Osteoblast (primary cell): ENCODE data around the gene ERBB4. TPM values are rescaled to one million over a fixed set of nuclear protein-coding genes. Genes with fewer than 3 reads are reported as not detected.

Experiments used
- DNase-seq: peaks from one replicate; pipeline ENCODE4 v3.0.0; 2011; ENCODE audit warnings: low spot score, mixed read lengths; ENCODE audit not compliant: insufficient read length; ENCODE audit errors: missing footprints
- H2AFZ ChIP-seq: 2 replicates; pipeline ENCODE4 v1.6.0; 2011; ENCODE audit warnings: mild to moderate bottlenecking, low read length
- H3K27ac ChIP-seq: 2 replicates; pipeline ENCODE4 v1.5.1; 2011; ENCODE audit warnings: mild to moderate bottlenecking, low read depth, low read length, moderate library complexity
- H3K27me3 ChIP-seq: 2 replicates; pipeline ENCODE4 v1.6.0; 2012; ENCODE audit warnings: mild to moderate bottlenecking, control low read depth, inconsistent platforms, low read length, moderate library complexity; ENCODE audit not compliant: insufficient read depth
- H3K36me3 ChIP-seq: 2 replicates; pipeline ENCODE4 v1.5.1; 2011; ENCODE audit warnings: mild to moderate bottlenecking, low read length, control low read depth, moderate library complexity; ENCODE audit not compliant: insufficient read depth
- H3K4me1 ChIP-seq: 2 replicates; pipeline ENCODE4 v1.5.1; 2011; ENCODE audit warnings: mild to moderate bottlenecking, low read length, control low read depth, moderate library complexity; ENCODE audit not compliant: insufficient read depth
- H3K4me2 ChIP-seq: 2 replicates; pipeline ENCODE4 v1.6.0; 2011; ENCODE audit warnings: mild to moderate bottlenecking, low read length; ENCODE audit not compliant: insufficient read depth
- H3K4me3 ChIP-seq: fragments of 200-600 bp; sonication (generic); 3 replicates; pipeline ENCODE4 v1.5.1; 2012; ENCODE audit warnings: mild to moderate bottlenecking, low read length, inconsistent platforms; ENCODE audit not compliant: insufficient read depth
- H3K79me2 ChIP-seq: 2 replicates; pipeline ENCODE4 v1.6.0; 2012; ENCODE audit warnings: mild to moderate bottlenecking, low read length, control low read depth, inconsistent platforms; ENCODE audit not compliant: insufficient read depth
- H3K9me3 ChIP-seq: 2 replicates; pipeline ENCODE4 v1.5.1; 2011; ENCODE audit warnings: low read depth, low read length, control low read depth
- H4K20me1 ChIP-seq: 2 replicates; pipeline ENCODE4 v1.6.0; 2012; ENCODE audit warnings: mild to moderate bottlenecking, low read length, control low read depth; ENCODE audit not compliant: insufficient read depth
- total RNA-seq: library from RNA; depleted of rRNA; stranded (reverse); fragments of >200 nt; gene quantifications from 2 replicates; pipeline ENCODE4 v1.2.3, GENCODE V29; 2012
- TF ChIP-seq, protein P1 (sequence below): IDR thresholded peaks from 2 replicates; pipeline ENCODE4 v1.5.1; 2011; ENCODE audit warnings: mild to moderate bottlenecking, low read depth, low read length, moderate library complexity; ENCODE audit errors: extremely low read depth

ERBB4 gene
- total RNA-seq, 1 donor, result under 0.01 TPM

- Histone ChIP-seq H3K9me3 (no peaks in the 10 kb centered on the region), H3K79me2 (no peaks in the 10 kb centered on the region), H3K4me2 (no peak overlapping the region), H3K27me3 (no peaks in the 10 kb centered on the region), H3K4me3 (no peak overlapping the region), H2AFZ (no peak overlapping the region), H3K27ac (no peak overlapping the region), H4K20me1 (no peaks in the 10 kb centered on the region), H3K36me3 (no peaks in the 10 kb centered on the region), H3K4me1 (no peaks in the 10 kb centered on the region)
- TF ChIP-seq, protein P1, sequence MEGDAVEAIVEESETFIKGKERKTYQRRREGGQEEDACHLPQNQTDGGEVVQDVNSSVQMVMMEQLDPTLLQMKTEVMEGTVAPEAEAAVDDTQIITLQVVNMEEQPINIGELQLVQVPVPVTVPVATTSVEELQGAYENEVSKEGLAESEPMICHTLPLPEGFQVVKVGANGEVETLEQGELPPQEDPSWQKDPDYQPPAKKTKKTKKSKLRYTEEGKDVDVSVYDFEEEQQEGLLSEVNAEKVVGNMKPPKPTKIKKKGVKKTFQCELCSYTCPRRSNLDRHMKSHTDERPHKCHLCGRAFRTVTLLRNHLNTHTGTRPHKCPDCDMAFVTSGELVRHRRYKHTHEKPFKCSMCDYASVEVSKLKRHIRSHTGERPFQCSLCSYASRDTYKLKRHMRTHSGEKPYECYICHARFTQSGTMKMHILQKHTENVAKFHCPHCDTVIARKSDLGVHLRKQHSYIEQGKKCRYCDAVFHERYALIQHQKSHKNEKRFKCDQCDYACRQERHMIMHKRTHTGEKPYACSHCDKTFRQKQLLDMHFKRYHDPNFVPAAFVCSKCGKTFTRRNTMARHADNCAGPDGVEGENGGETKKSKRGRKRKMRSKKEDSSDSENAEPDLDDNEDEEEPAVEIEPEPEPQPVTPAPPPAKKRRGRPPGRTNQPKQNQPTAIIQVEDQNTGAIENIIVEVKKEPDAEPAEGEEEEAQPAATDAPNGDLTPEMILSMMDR, result no peak
- DNase-seq, result no peak
Measured at GRCh38 chr2:211766689-211767088, 771.9 kb downstream of the ERBB4 start.

GRCh38 chr2:211762479-211762878, 776.1 kb downstream of the ERBB4 start:
- Histone ChIP-seq H2AFZ (no peak overlapping the region), H3K79me2 (no peaks in the 10 kb centered on the region), H4K20me1 (no peaks in the 10 kb centered on the region), H3K4me2 (no peak overlapping the region), H3K27me3 (no peaks in the 10 kb centered on the region), H3K9me3 (no peaks in the 10 kb centered on the region), H3K27ac (no peak overlapping the region), H3K4me1 (no peaks in the 10 kb centered on the region), H3K36me3 (no peaks in the 10 kb centered on the region), H3K4me3 (no peak overlapping the region)
- no peak for DNase-seq
- TF ChIP-seq, protein P1, result no peak

DNA sequence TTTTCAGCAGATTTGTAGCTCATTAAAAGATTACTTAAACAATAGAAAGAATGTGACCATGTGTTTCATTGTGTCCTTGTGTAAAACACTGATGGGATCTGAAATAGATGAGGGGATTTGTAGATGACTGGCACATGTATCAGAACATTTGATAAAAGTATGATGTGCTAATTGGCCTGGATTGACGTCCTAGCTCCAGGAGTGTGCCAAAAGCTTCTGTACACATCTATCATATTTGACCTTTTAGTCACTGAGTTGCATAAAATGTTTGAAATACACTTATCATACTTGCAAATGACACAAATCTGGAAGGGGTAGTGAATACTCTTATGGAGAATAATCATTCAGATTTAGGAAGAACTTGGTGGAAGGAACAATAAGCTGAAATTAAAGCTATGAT, 778.5 kb downstream of the ERBB4 start:
- no peak overlapping the region for H3K4me3 ChIP-seq
- H3K36me3 ChIP-seq, result no peaks in the 10 kb centered on the region
- no peaks in the 10 kb centered on the region for H3K4me1 ChIP-seq
- H3K79me2 ChIP-seq, result no peaks in the 10 kb centered on the region
- H3K27me3 ChIP-seq, result no peaks in the 10 kb centered on the region
- DNase-seq, result no peak
- H4K20me1 ChIP-seq, result no peaks in the 10 kb centered on the region
- H3K27ac ChIP-seq, result no peak overlapping the region
- no peak overlapping the region for H3K4me2 ChIP-seq
- TF ChIP-seq, protein P1, result no peak
- H3K9me3 ChIP-seq, result no peaks in the 10 kb centered on the region
- H2AFZ ChIP-seq, result no peak overlapping the region

DNA sequence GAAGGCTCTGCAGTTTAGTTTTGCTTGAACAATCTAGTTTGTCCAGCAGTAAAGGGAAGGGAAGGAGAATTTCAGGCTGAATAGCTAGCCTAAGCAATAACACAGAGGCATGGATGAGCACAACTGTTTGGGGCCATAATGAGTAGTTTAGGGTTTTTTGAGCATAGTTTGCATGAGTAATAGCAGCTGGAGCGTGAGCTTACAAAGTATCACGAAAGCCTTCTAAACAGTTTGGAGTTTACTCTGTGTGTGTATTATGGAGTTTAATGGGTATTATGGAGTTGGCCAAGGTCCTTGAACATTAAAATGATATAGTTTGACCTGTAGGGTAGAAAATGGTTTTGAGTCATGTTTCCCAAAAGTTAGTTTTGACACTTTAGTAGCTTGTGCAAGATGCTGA, 782.3 kb downstream of the ERBB4 start:
- Histone ChIP-seq H3K27me3 (no peaks in the 10 kb centered on the region), H3K36me3 (no peaks in the 10 kb centered on the region), H3K4me3 (no peak overlapping the region), H4K20me1 (no peaks in the 10 kb centered on the region), H3K79me2 (no peaks in the 10 kb centered on the region), H3K9me3 (no peaks in the 10 kb centered on the region), H3K4me2 (no peak overlapping the region), H3K4me1 (no peaks in the 10 kb centered on the region), H3K27ac (no peak overlapping the region), H2AFZ (no peak overlapping the region)
- no peak for DNase-seq
- TF ChIP-seq, protein P1, result no peak
